Activated CD4-positive, CD25-positive, alpha-beta regulatory T cell treated with anti-CD3 and anti-CD28 coated beads, Interleukin-2, amount 50 U/mL, for 16 hours (primary cell): ENCODE measurements around the gene EPC2.
"Not testable (repeated sequence)": the region's sequence is repeated elsewhere in the genome, so short reads cannot be mapped to it uniquely, and the experiment has no call there.

Experiments used
- DNase-seq: peaks from one replicate; pipeline ENCODE4 v3.0.0-alpha.2; 2020; ENCODE audit warnings: low read depth, low spot score

Gene EPC2

DNA sequence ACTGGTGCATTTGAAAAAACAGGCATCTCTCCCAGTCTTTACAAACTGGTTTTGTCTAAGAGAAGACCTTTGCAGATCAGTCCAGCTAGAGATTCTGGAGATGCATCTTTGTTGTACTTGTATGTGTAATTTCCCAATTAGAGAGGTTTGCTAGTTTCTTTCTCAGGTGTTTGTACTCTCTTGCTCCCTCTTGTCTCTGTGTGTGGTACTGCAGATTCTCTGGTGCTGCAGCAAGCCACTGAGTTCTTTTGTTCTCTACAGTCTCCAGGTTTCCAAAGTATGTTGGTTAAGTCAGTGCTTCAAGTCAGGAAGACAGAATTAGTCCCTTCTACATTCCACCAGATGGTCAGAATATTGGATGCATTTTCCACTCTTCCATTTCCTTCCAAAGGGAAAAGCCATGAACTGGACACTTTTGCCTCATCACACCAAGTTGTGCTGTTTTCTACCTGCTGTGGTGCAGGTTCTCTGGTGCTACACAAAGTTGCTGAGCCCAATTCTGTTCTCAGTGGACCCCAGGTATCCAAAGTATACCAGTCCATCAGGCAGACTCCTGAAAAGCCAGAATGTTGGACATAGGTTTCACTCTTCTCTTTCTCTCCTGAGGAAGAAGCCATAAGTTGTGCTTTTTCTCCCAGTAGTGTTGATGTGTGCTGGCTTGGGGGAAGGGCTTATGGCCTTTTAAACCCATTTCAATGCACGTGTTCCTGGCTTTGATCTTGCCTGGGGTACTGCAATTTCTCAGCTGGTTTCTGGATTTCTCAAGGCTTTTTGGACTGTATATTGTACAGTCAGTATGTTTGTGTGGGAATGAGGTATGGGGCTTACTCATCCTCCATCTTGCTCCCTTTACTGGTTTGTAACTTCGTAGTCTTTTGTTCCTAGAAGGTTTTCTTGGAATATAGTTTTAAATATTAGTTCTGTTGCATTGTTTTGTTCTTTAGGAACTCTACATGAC, 29.8 kb downstream of the EPC2 start:
- no peak for DNase-seq

DNA sequence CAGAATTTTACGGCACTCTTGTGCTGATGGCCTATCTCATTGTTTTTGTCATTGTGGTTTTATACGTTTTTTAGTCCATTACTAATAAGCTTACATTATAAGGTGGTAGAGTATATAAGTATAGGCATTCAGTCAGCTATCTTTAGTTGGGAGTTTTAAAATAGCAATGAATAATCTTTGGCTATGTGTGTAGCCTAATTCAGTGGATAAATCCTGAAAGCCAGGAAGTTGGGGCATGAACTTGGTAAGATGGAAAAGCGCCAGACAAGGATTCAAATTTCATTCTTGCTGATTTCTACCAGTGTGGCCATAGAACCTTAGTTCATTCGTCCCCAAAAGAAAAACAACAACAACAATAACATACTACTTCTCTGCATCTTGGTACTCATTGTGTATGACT, 31.2 kb downstream of the EPC2 start:
- DNase-seq, result no peak

DNA sequence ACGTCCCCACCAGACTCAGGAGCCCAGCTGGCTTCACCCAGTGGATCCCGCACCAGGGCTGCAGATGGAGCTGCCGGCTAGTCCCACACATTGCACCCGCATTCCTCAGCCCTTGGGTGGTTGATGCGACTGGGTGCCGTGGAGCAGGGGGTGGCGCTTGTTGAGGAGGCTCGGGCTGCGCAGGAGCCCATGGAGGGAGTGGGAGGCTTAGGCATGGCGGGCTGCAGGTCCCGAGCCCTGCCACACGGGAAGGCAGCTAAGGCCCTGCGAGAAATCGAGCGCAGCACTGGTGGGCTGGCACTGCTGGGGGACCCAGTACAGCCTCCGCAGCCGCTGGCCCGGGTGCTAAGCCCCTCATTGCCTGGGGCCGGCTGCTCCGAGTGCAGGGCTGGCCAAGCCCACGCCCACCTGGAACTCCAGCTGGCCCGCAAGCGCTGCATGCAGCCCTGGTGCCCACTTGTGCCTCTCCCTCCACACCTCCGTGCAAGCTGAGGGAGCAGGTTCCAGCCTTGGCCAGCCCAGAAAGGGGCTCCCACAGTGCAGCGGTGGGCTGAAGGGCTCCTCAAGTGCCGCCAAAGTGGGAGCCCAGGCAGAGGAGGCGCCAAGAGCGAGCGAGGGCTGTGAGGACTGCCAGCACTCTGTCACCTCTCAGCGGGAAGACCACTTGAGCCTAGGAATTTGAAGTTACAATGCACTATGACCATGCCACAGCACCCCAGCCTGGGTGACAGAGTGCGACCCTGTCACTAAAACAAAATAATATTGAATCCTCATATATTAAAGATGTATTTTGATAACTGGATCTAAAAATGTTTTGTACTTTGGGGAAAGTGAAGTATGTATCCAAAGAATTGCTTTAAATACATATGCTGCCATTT, 34.0 kb downstream of the EPC2 start:
- not testable (repeated sequence) for DNase-seq

DNA sequence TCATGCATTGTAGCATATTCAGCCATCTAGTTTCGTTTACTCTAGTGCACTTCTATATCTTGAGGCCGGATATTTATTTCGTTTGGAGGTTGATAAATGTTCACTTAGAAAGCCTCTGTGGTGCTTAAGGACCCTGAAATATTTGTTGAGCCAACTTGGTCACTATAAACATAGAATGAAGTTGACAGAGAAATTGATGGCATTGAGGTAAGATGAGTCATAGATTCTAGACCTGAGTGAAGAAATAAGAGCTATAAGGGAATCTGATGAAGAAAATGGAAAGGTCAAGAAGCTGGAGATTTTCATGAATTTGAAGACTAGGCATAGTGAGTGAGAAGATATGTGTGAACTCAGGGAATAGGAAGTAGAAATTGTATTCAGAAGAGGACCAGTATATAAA, 35.9 kb downstream of the EPC2 start:
- DNase-seq, result no peak

DNA sequence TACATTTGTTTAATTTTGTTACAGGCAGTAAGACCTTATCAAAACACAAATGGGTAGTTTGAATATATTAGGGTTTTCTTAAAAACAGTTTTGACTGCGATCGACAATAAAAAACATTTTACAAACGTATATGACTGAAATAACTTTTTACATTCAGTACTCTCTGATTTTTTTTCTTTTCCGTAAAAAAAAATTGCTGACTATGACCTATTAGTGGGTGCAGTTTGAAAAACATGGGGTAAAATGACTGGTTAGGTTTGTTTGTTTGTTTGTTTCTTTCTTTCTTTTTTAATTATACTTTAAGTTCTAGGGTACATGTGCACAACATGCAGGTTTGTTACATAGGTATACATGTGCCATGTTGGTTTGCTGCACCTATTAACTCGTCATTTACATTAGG, 36.9 kb downstream of the EPC2 start:
- no peak for DNase-seq

DNA sequence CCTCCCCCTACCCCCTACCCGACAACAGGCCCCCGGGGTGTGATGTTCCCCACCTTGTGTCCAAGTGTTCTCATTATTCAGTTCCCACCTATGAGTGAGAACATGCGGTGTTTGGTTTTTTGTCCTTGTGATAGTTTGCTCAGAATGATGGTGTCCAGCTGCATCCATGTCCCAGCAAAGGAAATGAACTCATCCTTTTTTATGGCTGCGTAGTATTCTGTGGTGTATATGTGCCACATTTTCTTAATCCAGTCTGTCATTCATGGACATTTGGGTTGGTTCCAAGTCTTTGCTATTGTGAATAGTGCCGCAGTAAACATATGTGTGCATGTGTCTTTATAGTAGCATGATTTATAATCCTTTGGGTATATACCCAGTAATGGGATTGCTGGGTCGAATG, 37.3 kb downstream of the EPC2 start:
- DNase-seq, result not testable (repeated sequence)

DNA sequence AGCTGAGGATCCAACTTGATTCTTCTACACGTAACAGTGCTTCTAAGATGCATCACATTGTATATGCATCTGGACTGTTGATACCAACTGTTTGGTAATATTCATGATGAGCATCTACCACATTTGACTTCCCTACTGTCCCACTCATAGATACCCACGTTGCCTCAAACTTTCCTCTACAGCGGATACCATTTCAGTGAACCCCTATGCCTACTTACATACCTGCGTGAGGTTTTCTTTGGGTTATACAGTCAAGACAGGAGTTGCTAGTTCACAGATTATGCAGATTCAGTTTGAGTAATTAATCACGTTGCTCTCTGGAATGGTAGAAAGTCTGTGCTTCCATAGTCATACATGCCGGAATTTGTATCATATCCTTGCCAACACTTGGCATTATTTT, 40.0 kb downstream of the EPC2 start:
- DNase-seq, result no peak

DNA sequence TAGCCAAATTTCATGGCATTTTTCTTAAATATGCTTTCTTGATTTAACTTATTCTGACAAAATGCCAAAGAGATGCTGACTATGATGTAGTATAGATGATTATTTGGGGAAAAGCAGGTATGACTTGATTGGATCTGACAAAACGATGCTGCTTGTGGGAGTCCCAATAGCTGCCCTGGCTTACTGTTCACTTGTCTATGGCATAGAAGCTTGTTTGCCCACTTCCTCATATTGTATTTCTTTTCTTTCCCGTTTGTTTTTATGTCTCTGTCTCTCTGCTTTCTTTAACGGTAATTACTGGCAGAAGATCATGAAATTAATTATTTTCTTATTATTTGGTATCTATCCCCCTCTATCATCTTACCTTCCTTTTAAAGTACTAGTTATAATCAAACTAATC, 43.0 kb downstream of the EPC2 start:
- no peak for DNase-seq

DNA sequence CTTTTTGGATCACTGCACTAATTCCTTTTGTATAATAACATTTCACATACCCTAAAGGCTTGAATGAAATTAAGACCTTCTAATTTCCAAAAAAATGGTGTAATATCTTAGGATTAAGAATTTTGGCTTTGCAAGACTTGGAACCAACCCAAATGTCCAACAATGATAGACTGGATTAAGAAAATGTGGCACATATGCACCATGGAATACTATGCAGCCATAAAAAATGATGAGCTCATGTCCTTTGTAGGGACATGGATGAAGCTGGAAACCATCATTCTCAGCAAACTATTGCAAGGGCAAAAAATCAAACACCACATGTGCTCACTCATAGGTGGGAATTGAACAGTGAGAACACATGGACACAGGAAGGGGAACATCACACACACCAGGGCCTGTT, 43.5 kb downstream of the EPC2 start:
- DNase-seq, result not testable (repeated sequence)

DNA sequence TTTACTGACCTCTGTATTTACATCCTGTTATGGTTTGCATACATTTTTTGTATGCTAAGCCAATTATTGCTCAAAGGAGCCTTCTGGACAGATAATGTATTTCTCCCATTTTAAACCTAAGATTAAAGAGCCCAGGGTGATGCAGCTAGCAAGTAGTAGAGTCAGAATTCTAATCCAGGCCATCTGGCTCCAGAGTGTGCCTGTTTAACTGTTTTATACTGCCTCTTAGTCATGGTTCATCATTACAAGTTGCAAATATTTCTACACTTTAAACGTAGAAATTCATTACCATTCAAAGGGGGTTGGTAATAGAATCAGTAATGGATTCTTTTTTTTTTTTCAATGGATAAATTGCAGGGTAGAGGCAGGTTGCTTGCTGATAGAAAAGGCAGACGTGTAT, 52.4 kb downstream of the EPC2 start:
- DNase-seq, result no peak

DNA sequence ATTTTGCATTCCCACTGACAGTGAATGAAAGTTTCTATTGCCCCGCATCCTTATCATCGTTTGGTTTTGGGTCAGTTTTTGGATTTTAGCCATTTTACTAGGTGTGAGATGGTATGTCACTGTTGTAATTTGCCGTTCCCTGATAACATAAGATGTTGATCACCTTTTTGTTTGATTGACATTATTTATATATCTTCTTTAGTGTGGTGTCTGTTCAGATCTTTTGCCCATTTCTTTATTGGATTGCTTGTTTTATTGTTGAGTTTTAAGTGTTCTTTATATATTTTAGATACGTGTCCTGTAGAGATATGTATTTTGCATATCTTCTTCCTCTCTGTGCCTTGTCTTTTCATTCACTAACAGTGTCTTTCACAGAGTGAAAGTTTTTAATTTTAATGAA, 55.3 kb downstream of the EPC2 start:
- no peak for DNase-seq

DNA sequence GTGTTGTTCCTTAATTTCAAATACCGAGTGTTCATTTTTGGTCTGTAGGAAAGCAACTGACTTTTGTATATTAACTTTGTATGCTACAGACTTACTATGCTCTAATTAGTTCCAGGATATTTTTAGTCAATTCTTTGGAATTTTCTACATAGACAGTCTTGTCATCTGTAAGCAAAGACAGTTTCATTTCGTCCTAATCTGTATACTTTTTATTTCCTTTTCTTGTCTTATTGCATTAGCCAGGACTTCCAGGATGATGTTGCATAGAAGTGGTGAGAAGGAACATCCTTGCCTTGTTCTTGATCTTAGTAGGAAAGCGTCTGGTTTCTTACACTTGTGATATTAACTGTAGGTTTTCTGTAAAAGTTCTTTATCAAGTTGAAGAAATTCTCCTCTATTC, 56.5 kb downstream of the EPC2 start:
- DNase-seq, result no peak

DNA sequence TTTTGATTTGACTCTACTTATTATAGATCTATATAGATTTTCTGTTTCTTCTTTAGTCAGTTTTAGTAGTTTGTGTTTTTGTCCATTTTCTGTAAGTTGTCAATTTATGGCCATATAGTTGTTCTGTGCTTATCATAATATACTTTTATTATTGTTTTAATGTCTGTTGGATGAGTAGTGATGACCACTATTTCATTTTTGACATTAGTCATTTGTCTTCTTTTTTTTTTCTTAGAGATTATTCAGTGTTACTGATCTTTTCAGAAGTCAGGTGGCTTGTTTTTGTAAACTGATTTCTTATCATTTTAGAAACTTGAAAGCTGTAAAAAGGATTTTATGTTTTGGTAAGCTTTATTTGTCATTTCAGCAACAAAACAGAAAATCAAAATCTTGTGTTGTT, 57.3 kb downstream of the EPC2 start:
- DNase-seq, result no peak

DNA sequence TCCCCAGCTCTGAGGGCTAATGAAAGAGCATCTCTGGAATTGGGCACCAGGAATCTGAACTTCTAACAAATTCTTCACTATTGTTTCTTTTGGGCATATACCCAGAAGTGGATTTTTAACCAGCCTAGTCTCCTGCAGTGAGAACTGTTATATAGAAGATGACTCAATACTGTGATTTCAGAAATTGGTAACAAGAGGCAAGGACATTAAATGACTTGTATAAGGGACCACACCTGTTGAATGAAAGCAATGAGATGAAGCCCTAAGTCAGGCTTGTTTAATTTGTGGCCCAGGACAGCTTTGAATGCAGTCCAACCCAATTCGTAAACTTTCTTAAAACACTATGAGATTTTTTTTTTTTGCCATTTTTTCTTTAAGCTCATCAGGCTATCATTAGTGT, 57.9 kb downstream of the EPC2 start:
- no peak for DNase-seq

DNA sequence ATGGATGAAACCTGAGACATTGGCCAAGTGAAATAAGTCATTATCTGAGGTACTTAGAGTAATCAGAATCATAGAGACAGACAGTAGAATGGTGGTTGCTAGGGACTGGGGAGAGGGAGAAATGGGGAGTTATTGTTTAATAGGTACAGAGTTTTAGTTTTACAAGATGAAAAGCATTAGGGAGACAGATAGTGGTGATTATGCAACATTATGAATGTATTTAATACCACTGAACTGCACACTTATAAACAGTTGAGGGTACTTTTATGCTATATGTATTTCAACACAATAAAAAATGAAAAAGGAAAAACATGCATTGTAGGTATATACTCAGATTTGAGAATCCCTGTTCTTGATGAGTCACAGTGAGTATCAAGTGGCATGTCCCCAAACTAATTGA, 59.7 kb downstream of the EPC2 start:
- DNase-seq, result no peak

DNA sequence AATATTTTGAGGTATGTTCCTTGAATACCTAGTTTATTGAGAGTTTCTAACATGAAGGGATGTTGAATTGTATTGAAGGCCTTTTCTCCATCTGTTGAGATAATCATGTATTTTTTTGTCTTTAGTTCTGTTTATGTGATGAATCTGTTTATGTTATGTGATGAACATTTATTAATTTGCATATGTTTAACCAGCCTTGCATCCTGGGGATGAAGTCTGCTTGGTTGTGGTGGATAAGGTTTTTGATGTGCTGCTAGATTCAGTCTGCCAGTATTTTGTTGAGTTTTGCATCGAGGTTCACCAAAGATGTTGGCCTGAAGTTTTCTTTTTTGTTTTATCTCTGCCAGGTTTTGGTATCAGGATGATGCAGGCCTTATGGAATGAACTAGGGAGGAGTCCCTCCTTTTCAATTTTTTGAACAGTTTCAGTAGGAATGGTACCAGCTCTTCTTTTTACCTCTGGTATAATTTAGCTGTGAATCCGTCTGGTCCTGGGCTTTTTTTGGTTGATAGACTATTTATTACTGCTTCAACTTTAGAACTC, 71.9 kb downstream of the EPC2 start:
- DNase-seq, result no peak

DNA sequence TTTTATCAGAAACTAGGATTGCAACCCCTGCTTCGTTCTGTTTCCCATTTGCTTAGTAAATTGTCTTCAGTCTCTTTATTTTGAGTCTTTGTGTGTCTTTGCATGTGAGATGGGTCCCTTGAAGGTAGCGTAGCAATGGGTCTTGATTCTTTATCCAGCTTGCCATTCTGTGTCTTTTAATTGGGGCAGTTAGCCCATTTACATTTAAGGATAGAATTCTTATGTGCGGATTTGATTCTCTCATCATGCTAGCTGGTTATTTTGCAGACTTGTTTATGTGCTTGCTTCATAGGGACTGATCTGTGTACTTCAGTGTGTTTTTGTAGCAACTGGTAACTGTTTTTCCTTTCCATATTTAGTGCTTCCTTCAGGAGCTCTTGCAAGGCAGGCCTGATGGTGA, 73.5 kb downstream of the EPC2 start:
- DNase-seq, result no peak

DNA sequence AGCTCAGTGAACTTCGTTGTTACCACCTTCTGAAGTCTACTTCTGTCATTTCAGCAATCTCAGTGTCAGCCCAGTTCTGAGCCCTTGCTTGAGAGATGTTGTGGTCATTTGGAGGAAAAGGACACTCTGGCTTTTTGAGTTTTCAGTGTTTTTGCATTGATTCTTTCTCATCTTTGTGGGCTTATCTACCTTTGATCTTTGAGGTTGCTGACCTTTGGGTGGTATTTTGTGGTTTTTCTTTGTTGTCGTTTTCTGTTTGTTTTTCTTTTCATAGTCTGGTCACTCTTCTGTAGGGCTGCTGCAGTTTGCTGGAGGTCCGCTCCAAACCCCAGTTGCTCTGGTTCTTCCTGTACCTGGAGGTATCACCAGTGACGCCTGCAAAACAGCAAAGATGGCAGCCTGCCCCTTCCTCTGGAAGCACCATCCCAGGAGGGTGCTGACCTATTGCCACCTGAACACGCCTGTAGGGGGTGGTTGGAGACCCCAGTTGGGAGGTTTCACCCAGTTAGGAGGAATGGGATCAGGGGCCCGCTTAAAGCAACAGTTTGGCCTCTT, 74.7 kb downstream of the EPC2 start:
- no peak for DNase-seq

DNA sequence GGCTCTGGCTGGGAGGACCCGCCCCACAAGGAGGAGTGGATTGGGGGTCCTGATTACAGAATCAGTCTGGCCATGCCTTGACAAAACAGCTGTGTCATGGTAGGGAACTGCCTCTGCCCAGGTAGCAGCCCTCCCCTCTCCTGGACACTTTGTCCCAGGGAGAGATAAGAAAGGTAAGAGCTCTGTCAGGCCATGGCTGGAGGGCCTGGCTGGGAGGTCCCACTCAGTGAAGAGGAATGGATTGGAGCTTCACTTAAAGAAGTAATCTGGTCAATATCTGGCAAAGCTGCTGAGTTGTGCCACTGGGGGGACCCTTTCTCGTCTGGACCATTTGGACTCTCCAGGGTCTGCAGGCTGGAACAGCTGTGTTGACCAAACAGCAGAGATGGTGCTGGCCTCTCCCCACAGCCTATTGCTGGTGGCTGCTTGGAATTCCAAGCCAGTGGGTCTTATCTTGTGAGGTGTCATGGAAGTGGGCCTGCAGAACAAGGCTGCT, 75.4 kb downstream of the EPC2 start:
- DNase-seq, result no peak

DNA sequence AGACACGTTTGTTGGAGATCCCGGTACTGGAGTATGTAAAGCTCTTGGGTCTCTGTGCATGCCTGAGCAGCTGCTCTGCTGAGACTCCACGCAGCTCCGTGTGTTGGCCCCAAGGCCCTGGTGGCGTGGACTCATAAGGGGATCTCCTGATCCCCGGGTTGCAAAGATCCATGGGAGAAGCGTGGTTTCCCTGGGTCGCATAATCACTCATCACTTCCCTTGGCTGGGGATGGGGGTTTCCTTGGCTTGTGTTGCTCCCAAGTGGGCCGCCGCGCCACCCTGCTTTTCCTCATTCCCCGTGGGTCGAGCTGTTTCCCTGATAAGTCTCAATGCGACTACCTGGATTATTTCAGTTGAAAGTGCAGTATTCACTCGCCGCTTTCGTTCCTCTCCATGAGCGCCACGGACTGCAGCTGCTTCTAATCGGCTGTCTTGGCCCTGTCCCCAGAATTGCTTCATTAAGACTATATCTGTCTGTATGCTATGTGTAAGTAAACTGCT, 76.0 kb downstream of the EPC2 start:
- DNase-seq, result no peak

DNA sequence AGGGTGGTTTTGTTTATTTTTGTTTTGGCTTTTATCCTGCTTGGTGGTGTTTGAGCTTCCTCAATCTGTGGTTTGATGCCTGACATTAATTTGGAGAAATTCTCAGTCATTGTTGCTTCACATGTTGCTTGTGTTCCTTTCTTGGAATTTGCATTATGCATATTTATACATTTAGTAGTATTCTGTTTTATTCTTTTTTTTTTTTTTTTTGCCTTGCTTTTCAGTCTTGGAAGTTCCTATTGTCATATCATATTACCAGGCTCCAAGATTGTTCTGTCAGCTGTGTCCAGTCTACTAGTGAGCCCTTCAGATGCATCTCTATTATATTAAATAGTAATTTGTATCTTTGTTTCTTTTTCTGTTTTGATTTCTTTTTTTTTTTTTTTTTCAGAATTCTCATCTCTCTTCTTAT, 77.0 kb downstream of the EPC2 start:
- DNase-seq, result no peak
